ENCODE results near the gene POLRMT.
A peak's percentile ranks its signal among the peaks of the same experiment; 100 is the strongest.

DNA sequence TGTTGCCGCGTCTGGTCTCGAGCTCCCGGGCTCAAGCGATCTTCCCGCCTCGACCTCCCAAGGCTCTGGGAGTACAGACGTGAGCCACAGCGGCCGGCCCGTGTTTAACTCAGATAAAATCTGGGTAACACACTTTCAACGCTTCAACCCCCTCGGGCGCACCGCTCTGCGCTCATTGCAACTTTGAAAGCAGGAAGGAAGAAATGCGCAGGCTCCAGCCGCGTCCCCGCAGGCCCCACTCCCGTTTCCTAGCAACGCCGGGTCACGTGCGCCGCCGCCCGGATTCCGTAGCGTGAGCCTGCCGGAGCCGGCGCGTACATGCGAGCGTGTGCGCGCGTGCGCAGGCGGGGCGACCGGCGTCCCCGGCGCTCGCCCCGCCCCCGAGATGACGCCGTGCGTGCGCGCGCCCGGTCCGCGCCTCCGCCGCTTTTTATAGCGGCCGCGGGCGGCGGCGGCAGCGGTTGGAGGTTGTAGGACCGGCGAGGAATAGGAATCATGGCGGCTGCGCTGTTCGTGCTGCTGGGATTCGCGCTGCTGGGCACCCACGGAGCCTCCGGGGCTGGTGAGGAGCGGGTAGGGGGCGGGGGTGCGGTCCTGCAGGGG lies 61.1 kb downstream of the POLRMT start, which contains the start of gene BSG:
- TF ChIP-seq, protein P1, sequence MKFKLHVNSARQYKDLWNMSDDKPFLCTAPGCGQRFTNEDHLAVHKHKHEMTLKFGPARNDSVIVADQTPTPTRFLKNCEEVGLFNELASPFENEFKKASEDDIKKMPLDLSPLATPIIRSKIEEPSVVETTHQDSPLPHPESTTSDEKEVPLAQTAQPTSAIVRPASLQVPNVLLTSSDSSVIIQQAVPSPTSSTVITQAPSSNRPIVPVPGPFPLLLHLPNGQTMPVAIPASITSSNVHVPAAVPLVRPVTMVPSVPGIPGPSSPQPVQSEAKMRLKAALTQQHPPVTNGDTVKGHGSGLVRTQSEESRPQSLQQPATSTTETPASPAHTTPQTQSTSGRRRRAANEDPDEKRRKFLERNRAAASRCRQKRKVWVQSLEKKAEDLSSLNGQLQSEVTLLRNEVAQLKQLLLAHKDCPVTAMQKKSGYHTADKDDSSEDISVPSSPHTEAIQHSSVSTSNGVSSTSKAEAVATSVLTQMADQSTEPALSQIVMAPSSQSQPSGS (tag by site-specific recombination; IDR thresholded peaks at IDR 0.05; ENCODE audit: low read depth), result no peak
- TF ChIP-seq, protein P2, sequence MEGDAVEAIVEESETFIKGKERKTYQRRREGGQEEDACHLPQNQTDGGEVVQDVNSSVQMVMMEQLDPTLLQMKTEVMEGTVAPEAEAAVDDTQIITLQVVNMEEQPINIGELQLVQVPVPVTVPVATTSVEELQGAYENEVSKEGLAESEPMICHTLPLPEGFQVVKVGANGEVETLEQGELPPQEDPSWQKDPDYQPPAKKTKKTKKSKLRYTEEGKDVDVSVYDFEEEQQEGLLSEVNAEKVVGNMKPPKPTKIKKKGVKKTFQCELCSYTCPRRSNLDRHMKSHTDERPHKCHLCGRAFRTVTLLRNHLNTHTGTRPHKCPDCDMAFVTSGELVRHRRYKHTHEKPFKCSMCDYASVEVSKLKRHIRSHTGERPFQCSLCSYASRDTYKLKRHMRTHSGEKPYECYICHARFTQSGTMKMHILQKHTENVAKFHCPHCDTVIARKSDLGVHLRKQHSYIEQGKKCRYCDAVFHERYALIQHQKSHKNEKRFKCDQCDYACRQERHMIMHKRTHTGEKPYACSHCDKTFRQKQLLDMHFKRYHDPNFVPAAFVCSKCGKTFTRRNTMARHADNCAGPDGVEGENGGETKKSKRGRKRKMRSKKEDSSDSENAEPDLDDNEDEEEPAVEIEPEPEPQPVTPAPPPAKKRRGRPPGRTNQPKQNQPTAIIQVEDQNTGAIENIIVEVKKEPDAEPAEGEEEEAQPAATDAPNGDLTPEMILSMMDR (tag by site-specific recombination; IDR thresholded peaks at IDR 0.05), result no peak
- peak; percentile 60 for TF ChIP-seq YY1 (tag by site-specific recombination; IDR thresholded peaks at IDR 0.05)
- TF ChIP-seq ZFP41 (tag by site-specific recombination; IDR thresholded peaks at IDR 0.05; ENCODE audit: borderline replicate concordance), result no peak
- TF ChIP-seq, protein P3, sequence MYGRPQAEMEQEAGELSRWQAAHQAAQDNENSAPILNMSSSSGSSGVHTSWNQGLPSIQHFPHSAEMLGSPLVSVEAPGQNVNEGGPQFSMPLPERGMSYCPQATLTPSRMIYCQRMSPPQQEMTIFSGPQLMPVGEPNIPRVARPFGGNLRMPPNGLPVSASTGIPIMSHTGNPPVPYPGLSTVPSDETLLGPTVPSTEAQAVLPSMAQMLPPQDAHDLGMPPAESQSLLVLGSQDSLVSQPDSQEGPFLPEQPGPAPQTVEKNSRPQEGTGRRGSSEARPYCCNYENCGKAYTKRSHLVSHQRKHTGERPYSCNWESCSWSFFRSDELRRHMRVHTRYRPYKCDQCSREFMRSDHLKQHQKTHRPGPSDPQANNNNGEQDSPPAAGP (tag by site-specific recombination; IDR thresholded peaks at IDR 0.05), result no peak
- TF ChIP-seq, protein P4, sequence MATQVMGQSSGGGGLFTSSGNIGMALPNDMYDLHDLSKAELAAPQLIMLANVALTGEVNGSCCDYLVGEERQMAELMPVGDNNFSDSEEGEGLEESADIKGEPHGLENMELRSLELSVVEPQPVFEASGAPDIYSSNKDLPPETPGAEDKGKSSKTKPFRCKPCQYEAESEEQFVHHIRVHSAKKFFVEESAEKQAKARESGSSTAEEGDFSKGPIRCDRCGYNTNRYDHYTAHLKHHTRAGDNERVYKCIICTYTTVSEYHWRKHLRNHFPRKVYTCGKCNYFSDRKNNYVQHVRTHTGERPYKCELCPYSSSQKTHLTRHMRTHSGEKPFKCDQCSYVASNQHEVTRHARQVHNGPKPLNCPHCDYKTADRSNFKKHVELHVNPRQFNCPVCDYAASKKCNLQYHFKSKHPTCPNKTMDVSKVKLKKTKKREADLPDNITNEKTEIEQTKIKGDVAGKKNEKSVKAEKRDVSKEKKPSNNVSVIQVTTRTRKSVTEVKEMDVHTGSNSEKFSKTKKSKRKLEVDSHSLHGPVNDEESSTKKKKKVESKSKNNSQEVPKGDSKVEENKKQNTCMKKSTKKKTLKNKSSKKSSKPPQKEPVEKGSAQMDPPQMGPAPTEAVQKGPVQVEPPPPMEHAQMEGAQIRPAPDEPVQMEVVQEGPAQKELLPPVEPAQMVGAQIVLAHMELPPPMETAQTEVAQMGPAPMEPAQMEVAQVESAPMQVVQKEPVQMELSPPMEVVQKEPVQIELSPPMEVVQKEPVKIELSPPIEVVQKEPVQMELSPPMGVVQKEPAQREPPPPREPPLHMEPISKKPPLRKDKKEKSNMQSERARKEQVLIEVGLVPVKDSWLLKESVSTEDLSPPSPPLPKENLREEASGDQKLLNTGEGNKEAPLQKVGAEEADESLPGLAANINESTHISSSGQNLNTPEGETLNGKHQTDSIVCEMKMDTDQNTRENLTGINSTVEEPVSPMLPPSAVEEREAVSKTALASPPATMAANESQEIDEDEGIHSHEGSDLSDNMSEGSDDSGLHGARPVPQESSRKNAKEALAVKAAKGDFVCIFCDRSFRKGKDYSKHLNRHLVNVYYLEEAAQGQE (tag by site-specific recombination; IDR thresholded peaks at IDR 0.05), result no peak
- peak; percentile 50; the same call in 1 of the 2 replicates for TF ChIP-seq ZNF600 (tag by site-specific recombination; IDR thresholded peaks at IDR 0.05)
- no peak for TF ChIP-seq ZNF19 (tag by site-specific recombination; IDR thresholded peaks at IDR 0.05; ENCODE audit: low read depth)
- TF ChIP-seq, protein P5, sequence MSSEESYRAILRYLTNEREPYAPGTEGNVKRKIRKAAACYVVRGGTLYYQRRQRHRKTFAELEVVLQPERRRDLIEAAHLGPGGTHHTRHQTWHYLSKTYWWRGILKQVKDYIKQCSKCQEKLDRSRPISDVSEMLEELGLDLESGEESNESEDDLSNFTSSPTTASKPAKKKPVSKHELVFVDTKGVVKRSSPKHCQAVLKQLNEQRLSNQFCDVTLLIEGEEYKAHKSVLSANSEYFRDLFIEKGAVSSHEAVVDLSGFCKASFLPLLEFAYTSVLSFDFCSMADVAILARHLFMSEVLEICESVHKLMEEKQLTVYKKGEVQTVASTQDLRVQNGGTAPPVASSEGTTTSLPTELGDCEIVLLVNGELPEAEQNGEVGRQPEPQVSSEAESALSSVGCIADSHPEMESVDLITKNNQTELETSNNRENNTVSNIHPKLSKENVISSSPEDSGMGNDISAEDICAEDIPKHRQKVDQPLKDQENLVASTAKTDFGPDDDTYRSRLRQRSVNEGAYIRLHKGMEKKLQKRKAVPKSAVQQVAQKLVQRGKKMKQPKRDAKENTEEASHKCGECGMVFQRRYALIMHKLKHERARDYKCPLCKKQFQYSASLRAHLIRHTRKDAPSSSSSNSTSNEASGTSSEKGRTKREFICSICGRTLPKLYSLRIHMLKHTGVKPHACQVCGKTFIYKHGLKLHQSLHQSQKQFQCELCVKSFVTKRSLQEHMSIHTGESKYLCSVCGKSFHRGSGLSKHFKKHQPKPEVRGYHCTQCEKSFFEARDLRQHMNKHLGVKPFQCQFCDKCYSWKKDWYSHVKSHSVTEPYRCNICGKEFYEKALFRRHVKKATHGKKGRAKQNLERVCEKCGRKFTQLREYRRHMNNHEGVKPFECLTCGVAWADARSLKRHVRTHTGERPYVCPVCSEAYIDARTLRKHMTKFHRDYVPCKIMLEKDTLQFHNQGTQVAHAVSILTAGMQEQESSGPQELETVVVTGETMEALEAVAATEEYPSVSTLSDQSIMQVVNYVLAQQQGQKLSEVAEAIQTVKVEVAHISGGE (tag by site-specific recombination; conservative IDR thresholded peaks at IDR 0.05; ENCODE audit: low read depth), result peak; percentile 22; the same call in 1 of the 2 replicates
- TF ChIP-seq ZNF549 (tag by site-specific recombination; IDR thresholded peaks at IDR 0.05), result no peak
- TF ChIP-seq ZNF785 (tag by site-specific recombination; IDR thresholded peaks at IDR 0.05), result no peak
- no peak for TF ChIP-seq ZBTB1 (tag by site-specific recombination; IDR thresholded peaks at IDR 0.05)
- TF ChIP-seq, protein P6, sequence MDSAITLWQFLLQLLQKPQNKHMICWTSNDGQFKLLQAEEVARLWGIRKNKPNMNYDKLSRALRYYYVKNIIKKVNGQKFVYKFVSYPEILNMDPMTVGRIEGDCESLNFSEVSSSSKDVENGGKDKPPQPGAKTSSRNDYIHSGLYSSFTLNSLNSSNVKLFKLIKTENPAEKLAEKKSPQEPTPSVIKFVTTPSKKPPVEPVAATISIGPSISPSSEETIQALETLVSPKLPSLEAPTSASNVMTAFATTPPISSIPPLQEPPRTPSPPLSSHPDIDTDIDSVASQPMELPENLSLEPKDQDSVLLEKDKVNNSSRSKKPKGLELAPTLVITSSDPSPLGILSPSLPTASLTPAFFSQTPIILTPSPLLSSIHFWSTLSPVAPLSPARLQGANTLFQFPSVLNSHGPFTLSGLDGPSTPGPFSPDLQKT (IDR thresholded peaks at IDR 0.05; ENCODE audit: borderline replicate concordance, low read depth, low read length), result no peak
- TF ChIP-seq ZNF274 (IDR thresholded peaks at IDR 0.05; ENCODE audit: low read length), result no peak
- TF ChIP-seq ZNF274 (tag by site-specific recombination; IDR thresholded peaks at IDR 0.05; ENCODE audit: borderline replicate concordance), result no peak
